Lower lobe of right lung (tissue), 2 donors: ENCODE measurements around the gene TMEM63A. TPM values are rescaled to one million over a fixed set of nuclear protein-coding genes. Genes with fewer than 3 reads are reported as not detected.
A peak's percentile ranks its signal among the peaks of the same experiment; 100 is the strongest.

ENCODE experiments used
- ATAC-seq, 2 donors: fragments of 200-7000 bp; cut with Tn5 transposase; one replicate each; pipeline ENCODE4 v1.9.1; 2020 to 2022; ENCODE audit warnings: mild to moderate bottlenecking in 2 of 2, moderate library complexity in 2 of 2
- DNase-seq: peaks from one replicate; pipeline ENCODE4 v3.0.0-alpha.2; 2020
- H3K27ac ChIP-seq: fragments of 200-600 bp; one replicate; pipeline ENCODE4 v1.8.0; 2022
- H3K27me3 ChIP-seq: fragments of 200-600 bp; one replicate; pipeline ENCODE4 v1.8.0; 2022; ENCODE audit warnings: low read depth
- H3K36me3 ChIP-seq: fragments of 200-600 bp; one replicate; pipeline ENCODE4 v1.8.0; 2022; ENCODE audit warnings: mild to moderate bottlenecking
- H3K4me1 ChIP-seq: fragments of 200-600 bp; one replicate; pipeline ENCODE4 v1.8.0; 2022
- H3K4me3 ChIP-seq: fragments of 200-600 bp; one replicate; pipeline ENCODE4 v1.8.0; 2022; ENCODE audit warnings: mild to moderate bottlenecking
- H3K9me3 ChIP-seq: fragments of 200-600 bp; one replicate; pipeline ENCODE4 v1.8.0; 2022
- CTCF ChIP-seq: fragments of 200-600 bp; IDR thresholded peaks from one replicate; pipeline ENCODE4 v1.8.0; 2022; ENCODE audit warnings: antibody characterized with exemption, mild to moderate bottlenecking
- intact Hi-C: fragments of 100-400 bp; cut with DNase I; formaldehyde crosslinking; loops from one replicate; pipeline ENCODE4 v1.11.0; 2022
- total RNA-seq: library from RNA; stranded (reverse); fragmentation: NEBNext Ultra II Directional; extraction: Animal tissue kit (Norgen Biotek cat#: 25700); gene quantifications from one replicate; pipeline ENCODE4 v1.2.1, GENCODE V29; 2021
- donor health status: DM: no; HTN: yes; CAD: no; lungs with severe emphysema.

TMEM63A gene
- total RNA-seq, 1 donor from 2014 or later = 141 TPM

GRCh38 chr1:225911191-225912130 is 29.3 kb upstream of the TMEM63A start:
- peaks cover 15% of the 10 kb centered on the region for H3K36me3 ChIP-seq
- intact Hi-C loops = no loop called here
- no peaks in the 10 kb centered on the region for H3K9me3 ChIP-seq
- DNase-seq (peak; percentile 77), ATAC-seq (peak; percentile 89 to 92)
- no peaks in the 10 kb centered on the region for H3K27me3 ChIP-seq
- TF ChIP-seq CTCF = peak; percentile 97
- peaks cover 4% of the 10 kb centered on the region for H3K4me1 ChIP-seq
- no peak overlapping the region for H3K27ac ChIP-seq
- no peak overlapping the region for H3K4me3 ChIP-seq

GRCh38 chr1:225909477-225909876 is 27.3 kb upstream of the TMEM63A start:
- intact Hi-C loops = no loop called here
- no peaks in the 10 kb centered on the region for H3K27me3 ChIP-seq
- H3K4me3 ChIP-seq = no peak overlapping the region
- DNase-seq (no peak), ATAC-seq (no peak)
- H3K4me1 ChIP-seq = peaks cover 4% of the 10 kb centered on the region
- no peak overlapping the region for H3K27ac ChIP-seq
- TF ChIP-seq CTCF = no peak
- H3K9me3 ChIP-seq = no peaks in the 10 kb centered on the region
- no peaks in the 10 kb centered on the region for H3K36me3 ChIP-seq

- intact Hi-C loops = no loop called here
- peaks cover 4% of the 10 kb centered on the region for H3K4me1 ChIP-seq
- H3K9me3 ChIP-seq = no peaks in the 10 kb centered on the region
- ATAC-seq (no peak), DNase-seq (no peak)
- H3K4me3 ChIP-seq = no peak overlapping the region
- H3K36me3 ChIP-seq = no peaks in the 10 kb centered on the region
- no peaks in the 10 kb centered on the region for H3K27me3 ChIP-seq
- no peak for TF ChIP-seq CTCF
- H3K27ac ChIP-seq = no peak overlapping the region
These were observed 26.6 kb upstream of the TMEM63A start for GRCh38 chr1:225908773-225909172.

GRCh38 chr1:225908013-225908640 is 25.9 kb upstream of the TMEM63A start:
- no peaks in the 10 kb centered on the region for H3K9me3 ChIP-seq
- H3K27me3 ChIP-seq = no peaks in the 10 kb centered on the region
- H3K27ac ChIP-seq = no peak overlapping the region
- intact Hi-C loops = no loop called here
- peaks cover 4% of the 10 kb centered on the region for H3K4me1 ChIP-seq
- H3K36me3 ChIP-seq = no peaks in the 10 kb centered on the region
- TF ChIP-seq CTCF = no peak
- ATAC-seq = no peak
- no peak overlapping the region for H3K4me3 ChIP-seq
- DNase-seq = no peak

GRCh38 chr1:225907341-225907740 is 25.2 kb upstream of the TMEM63A start:
- Histone ChIP-seq H3K4me3 (no peak overlapping the region), H3K27ac (no peak overlapping the region), H3K27me3 (no peaks in the 10 kb centered on the region), H3K36me3 (no peaks in the 10 kb centered on the region), H3K9me3 (no peaks in the 10 kb centered on the region), H3K4me1 (peaks cover 4% of the 10 kb centered on the region)
- TF ChIP-seq CTCF = no peak
- DNase-seq (no peak), ATAC-seq (no peak)
- intact Hi-C loops = no loop called here
